Cardiac muscle cell (in vitro differentiated cells and primary cell): ENCODE data around the gene TNFSF9. TPM values are rescaled to one million over a fixed set of nuclear protein-coding genes. Genes with fewer than 3 reads are reported as not detected.
A peak's percentile ranks its signal among the peaks of the same experiment; 100 is the strongest.

ENCODE experiments used
- DNase-seq, 2 donors: peaks; one replicate each; pipeline versions ENCODE4 v3.0.0 to v3.0.0-alpha.2; 2010 to 2017; ENCODE audit warnings: low read depth in 1 of 2, low spot score in 1 of 2
- H3K27ac ChIP-seq: fragments of 200-600 bp; sonication (generic); 2 replicates; pipeline ENCODE4 v1.5.1; 2016
- H3K27me3 ChIP-seq: fragments of 200-600 bp; sonication (generic); 2 replicates; pipeline ENCODE4 v1.6.0; 2016; ENCODE audit warnings: control low read depth
- H3K36me3 ChIP-seq: fragments of 200-600 bp; sonication (generic); 2 replicates; pipeline ENCODE4 v1.5.1; 2016; ENCODE audit warnings: control low read depth
- H3K4me1 ChIP-seq: fragments of 200-600 bp; sonication (generic); 2 replicates; pipeline ENCODE4 v1.8.1; 2017; ENCODE audit warnings: low read depth, mild to moderate bottlenecking, mixed run types
- H3K4me3 ChIP-seq: fragments of 200-600 bp; sonication (generic); 2 replicates; pipeline ENCODE4 v1.5.1; 2016; ENCODE audit warnings: mild to moderate bottlenecking
- H3K9me3 ChIP-seq: fragments of 200-600 bp; sonication (generic); 2 replicates; pipeline ENCODE4 v1.5.1; 2017; ENCODE audit warnings: low read depth, mild to moderate bottlenecking, control low read depth
- CTCF ChIP-seq: IDR thresholded peaks from 2 replicates; pipeline ENCODE4 v1.5.1; 2012; ENCODE audit warnings: low read depth, mild to moderate bottlenecking, low read length
- polyA plus RNA-seq: library from polyadenylated mRNA; unstranded; fragments of >200 nt; fragmentation: Nextera tagmentation; extraction: Ambion mirVana; gene quantifications from 2 replicates; pipeline ENCODE4 v1.2.1, GENCODE V29; 2016
- total RNA-seq: library from RNA; depleted of rRNA; stranded (reverse); fragments of >200 nt; gene quantifications from 2 replicates; pipeline ENCODE4 v1.2.3, GENCODE V29; 2016

TNFSF9 gene
- total and polyA plus RNA-seq, 2 experiments from 2014 or later, result 1.3 to 1.5 TPM

GRCh38 chr19:6495947-6496346, 34.9 kb upstream of the TNFSF9 start:
- TF ChIP-seq CTCF, result no peak
- H3K4me1 ChIP-seq, result no peaks in the 10 kb centered on the region

GRCh38 chr19:6498294-6499036, 32.4 kb upstream of the TNFSF9 start:
- H3K4me1 ChIP-seq, result no peaks in the 10 kb centered on the region
- no peak overlapping the region for H3K4me3 ChIP-seq
- no peak for DNase-seq
- no peak for TF ChIP-seq CTCF
- no peaks in the 10 kb centered on the region for H3K36me3 ChIP-seq
- no peaks in the 10 kb centered on the region for H3K9me3 ChIP-seq
- H3K27ac ChIP-seq, result no peak overlapping the region
- peaks cover 28% of the 10 kb centered on the region for H3K27me3 ChIP-seq

More at GRCh38 chr19:6495947-6496346, 34.9 kb upstream of the TNFSF9 start:
- Histone ChIP-seq H3K27ac (no peak overlapping the region), H3K36me3 (no peaks in the 10 kb centered on the region), H3K9me3 (no peaks in the 10 kb centered on the region), H3K4me3 (no peak overlapping the region), H3K27me3 (peaks cover 9% of the 10 kb centered on the region)
- no peak for DNase-seq

GRCh38 chr19:6499052-6499790, 31.6 kb upstream of the TNFSF9 start:
- no peak overlapping the region for H3K27ac ChIP-seq
- H3K36me3 ChIP-seq, result no peaks in the 10 kb centered on the region
- H3K4me3 ChIP-seq, result no peak overlapping the region
- no peaks in the 10 kb centered on the region for H3K9me3 ChIP-seq
- H3K27me3 ChIP-seq, result peaks cover 28% of the 10 kb centered on the region
- DNase-seq, result no peak
- TF ChIP-seq CTCF, result no peak
- H3K4me1 ChIP-seq, result no peaks in the 10 kb centered on the region

- Histone ChIP-seq H3K27ac (no peak overlapping the region), H3K27me3 (peaks cover 28% of the 10 kb centered on the region), H3K4me3 (peak overlapping the region; percentile 43), H3K36me3 (no peaks in the 10 kb centered on the region), H3K9me3 (no peaks in the 10 kb centered on the region), H3K4me1 (no peaks in the 10 kb centered on the region)
- TF ChIP-seq CTCF, result no peak
- no peak for DNase-seq
Measured at GRCh38 chr19:6500837-6501739, 29.7 kb upstream of the TNFSF9 start.
